ENCODE results near the gene CDH12. TPM values are rescaled to one million over a fixed set of nuclear protein-coding genes. Genes with fewer than 3 reads are reported as not detected.
"Not testable (repeated sequence)": the region's sequence is repeated elsewhere in the genome, so short reads cannot be mapped to it uniquely, and the experiment has no call there.

The CDH12 gene
- total RNA-seq, 1 donor from 2014 or later = not detected

DNA sequence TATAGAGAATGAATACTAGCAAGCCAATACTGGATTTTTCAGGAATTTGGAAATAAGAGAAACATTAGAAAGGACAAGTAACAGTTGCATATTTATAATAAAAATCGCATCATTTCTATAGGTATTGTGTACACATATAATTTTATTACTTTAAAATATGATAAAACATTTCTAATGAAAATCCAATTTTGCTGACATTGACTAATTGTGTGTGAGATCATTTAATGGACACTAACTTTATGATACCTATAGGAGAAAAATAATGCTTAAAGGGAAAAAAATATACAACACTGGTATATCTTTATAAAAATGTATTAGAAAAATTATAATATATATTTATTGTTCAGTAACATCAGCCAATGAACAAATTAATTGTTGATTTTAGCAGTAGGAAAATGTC lies 557.3 kb downstream of the CDH12 start:
- H3K4me3 ChIP-seq = no peak overlapping the region
- H3K27me3 ChIP-seq = no peaks in the 10 kb centered on the region
- DNase-seq (ENCODE audit: extremely low spot score in 2 of 2) = no peak
- H3K9me3 ChIP-seq = no peaks in the 10 kb centered on the region
- H3K36me3 ChIP-seq = no peaks in the 10 kb centered on the region
- intact Hi-C loops (cut with DNase I) = no loop called here
- H3K27ac ChIP-seq = no peak overlapping the region
- H3K4me1 ChIP-seq = no peaks in the 10 kb centered on the region
- TF ChIP-seq CTCF (IDR thresholded peaks at IDR 0.05) = no peak
- no peak for TF ChIP-seq POLR2A (IDR thresholded peaks at IDR 0.05)
- TF ChIP-seq POLR2AphosphoS5 (IDR thresholded peaks at IDR 0.05; ENCODE audit: insufficient read depth in 1 of 2, low read depth in 1 of 2) = no peak

GRCh38 chr5:22293147-22293546 lies 560.0 kb downstream of the CDH12 start:
- DNase-seq (ENCODE audit: extremely low spot score in 2 of 2) = no peak
- no peaks in the 10 kb centered on the region for H3K27me3 ChIP-seq
- H3K4me3 ChIP-seq = no peak overlapping the region
- intact Hi-C loops (cut with DNase I) = no loop called here
- no peaks in the 10 kb centered on the region for H3K36me3 ChIP-seq
- no peak overlapping the region for H3K27ac ChIP-seq
- H3K4me1 ChIP-seq = no peaks in the 10 kb centered on the region
- H3K9me3 ChIP-seq = no peaks in the 10 kb centered on the region
- TF ChIP-seq POLR2A (IDR thresholded peaks at IDR 0.05) (no peak), CTCF (IDR thresholded peaks at IDR 0.05) (no peak)

DNA sequence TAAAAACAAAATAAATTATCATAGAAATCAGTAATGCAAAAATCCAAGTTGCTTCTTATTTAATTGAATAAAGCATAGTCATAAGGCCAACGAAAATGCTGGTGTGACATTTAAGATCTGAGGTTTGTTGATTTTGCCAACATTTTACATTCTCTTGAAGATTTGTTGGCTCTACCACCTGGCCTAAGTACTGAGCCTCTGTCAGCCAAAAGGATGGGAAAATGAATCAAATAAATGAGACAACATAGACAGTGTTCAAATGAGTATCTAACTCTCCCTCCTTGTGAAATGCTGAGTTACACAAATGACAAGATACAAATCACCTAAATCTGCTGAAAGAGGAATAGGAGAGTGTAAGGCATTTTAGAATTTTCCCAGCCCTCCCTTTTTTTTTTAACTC lies 575.0 kb downstream of the CDH12 start:
- TF ChIP-seq CTCF (IDR thresholded peaks at IDR 0.05) = no peak
- TF ChIP-seq POLR2AphosphoS5 (IDR thresholded peaks at IDR 0.05; ENCODE audit: insufficient read depth in 1 of 2, low read depth in 1 of 2) = no peak
- TF ChIP-seq POLR2A (IDR thresholded peaks at IDR 0.05) = no peak
- Histone ChIP-seq H3K27me3 (no peaks in the 10 kb centered on the region), H3K36me3 (no peaks in the 10 kb centered on the region), H3K4me3 (no peak overlapping the region), H3K9me3 (no peaks in the 10 kb centered on the region), H3K27ac (no peak overlapping the region), H3K4me1 (no peaks in the 10 kb centered on the region)
- no peak for DNase-seq (ENCODE audit: extremely low spot score in 2 of 2)
- intact Hi-C loops (cut with DNase I) = no loop called here

DNA sequence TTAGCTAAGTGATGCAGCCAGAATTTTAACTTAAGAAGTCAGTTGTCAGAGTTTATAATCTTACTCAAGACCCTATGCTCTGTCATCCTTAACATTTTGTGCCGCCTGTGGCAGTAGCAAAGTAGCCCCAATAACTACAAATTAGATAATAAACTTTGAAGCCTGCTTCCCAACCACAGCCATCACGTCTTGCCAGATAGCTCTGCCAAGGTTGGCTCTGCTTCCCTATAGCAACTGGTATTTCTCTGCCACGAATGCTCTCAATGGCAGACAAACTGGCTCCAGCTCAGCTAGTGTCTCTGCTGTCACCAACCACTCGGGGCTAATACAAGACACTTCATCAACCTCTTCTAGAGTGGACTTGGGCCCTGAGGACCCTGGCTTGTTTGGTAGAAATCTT lies 576.1 kb downstream of the CDH12 start:
- Histone ChIP-seq H3K27ac (no peak overlapping the region), H3K4me3 (no peak overlapping the region), H3K9me3 (no peaks in the 10 kb centered on the region), H3K36me3 (no peaks in the 10 kb centered on the region), H3K27me3 (no peaks in the 10 kb centered on the region), H3K4me1 (no peaks in the 10 kb centered on the region)
- no peak for DNase-seq (ENCODE audit: extremely low spot score in 2 of 2)
- no peak for TF ChIP-seq POLR2AphosphoS5 (IDR thresholded peaks at IDR 0.05; ENCODE audit: insufficient read depth in 1 of 2, low read depth in 1 of 2)
- no peak for TF ChIP-seq POLR2A (IDR thresholded peaks at IDR 0.05)
- TF ChIP-seq CTCF (IDR thresholded peaks at IDR 0.05) = no peak
- intact Hi-C loops (cut with DNase I) = no loop called here

DNA sequence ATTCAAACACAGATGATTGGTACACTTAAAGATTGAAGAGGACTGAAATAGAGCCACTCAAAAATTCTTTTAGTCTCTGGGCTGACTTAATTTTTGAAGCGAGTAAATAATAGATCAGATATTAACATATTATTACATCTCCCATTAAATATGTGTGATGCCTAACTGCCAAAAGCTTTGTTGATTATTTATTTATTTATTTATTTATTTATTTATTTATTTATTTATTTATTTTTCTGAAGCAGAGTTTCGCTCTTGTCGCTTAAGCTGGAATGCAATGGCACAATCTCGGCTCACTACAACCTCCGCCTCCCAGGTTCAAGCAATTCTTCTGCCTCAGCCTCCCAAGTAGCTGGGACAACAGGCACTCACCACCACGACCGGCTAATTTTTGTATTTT lies 587.3 kb downstream of the CDH12 start:
- not testable (repeated sequence) for H3K27me3 ChIP-seq, H3K27ac ChIP-seq

DNA sequence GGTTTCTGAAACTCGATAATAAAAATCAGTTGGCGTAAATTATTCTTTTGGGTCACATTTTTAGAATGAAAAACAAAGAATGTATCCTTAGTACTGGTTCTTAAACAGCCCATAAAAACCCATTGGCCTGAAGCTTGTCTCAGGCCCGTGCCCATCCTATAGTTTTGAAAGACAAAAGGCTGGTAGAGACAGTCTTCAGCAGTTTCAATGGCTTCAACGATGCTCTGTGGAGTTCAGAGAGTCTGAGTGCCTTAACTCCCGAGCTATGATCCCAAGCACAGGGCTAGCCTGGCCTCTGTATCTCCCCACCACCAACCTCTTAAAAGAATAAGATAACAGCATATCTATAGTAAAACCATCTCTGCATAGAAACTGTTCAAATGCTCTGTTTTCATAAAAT lies 595.0 kb downstream of the CDH12 start:
- Histone ChIP-seq H3K9me3 (no peaks in the 10 kb centered on the region), H3K4me3 (no peak overlapping the region), H3K4me1 (no peaks in the 10 kb centered on the region), H3K36me3 (no peaks in the 10 kb centered on the region), H3K27me3 (no peaks in the 10 kb centered on the region), H3K27ac (no peak overlapping the region)
- intact Hi-C loops (cut with DNase I) = no loop called here
- TF ChIP-seq CTCF (IDR thresholded peaks at IDR 0.05) (no peak), POLR2AphosphoS5 (IDR thresholded peaks at IDR 0.05; ENCODE audit: insufficient read depth in 1 of 2, low read depth in 1 of 2) (no peak), POLR2A (IDR thresholded peaks at IDR 0.05) (no peak)
- DNase-seq (ENCODE audit: extremely low spot score in 2 of 2) = no peak

More for the DNA sequence above, 587.3 kb downstream of the CDH12 start:
- DNase-seq (ENCODE audit: extremely low spot score in 2 of 2); H3K4me1 ChIP-seq; H3K9me3 ChIP-seq; H3K4me3 ChIP-seq; intact Hi-C loops (cut with DNase I); H3K36me3 ChIP-seq: not testable (repeated sequence)

Measured in vagina (tissue), 2 donors.